ENCODE data around the gene CMTM7. TPM values are rescaled to one million over a fixed set of nuclear protein-coding genes. Genes with fewer than 3 reads are reported as not detected.

CMTM7 gene
- total RNA-seq, 1 experiment from 2014 or later, result 62.6 TPM

DNA sequence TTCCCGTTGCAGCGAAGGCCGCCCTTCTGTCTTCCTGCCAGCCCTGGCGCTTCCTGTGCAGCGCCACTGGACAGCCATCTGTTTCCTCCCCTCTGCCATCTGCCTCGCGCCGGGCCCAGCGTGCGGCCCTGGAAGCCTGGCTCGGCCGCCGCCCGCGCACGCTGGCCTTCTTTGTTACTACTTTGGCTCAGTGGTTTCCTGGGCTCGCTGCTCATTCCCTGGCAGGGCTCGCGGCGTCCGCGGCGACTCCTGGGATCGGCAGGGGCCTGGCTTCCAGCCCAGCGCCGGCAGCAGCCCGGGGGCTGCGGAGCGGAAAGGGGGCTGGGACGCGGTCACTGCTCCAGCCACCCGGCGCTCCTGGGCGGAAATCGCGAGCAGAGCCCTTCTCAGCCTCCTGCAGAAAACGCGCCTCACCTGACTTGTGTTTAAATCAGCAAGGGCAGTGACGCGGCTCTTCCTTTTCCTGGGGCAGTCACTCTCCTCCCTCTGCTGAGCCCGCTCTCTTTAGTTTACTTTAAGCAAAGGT is 10.0 kb downstream of the CMTM7 start:
- ChIA-PET POLR2A (interaction anchor here (1.2 kb wide), 1 partner anchor 18 kb away, joined by 3 read pairs; no protein-coding TSS in a partner anchor), CTCF (no interaction called here), RAD21 (ENCODE audit: low non-redundant PET in 1 of 2, low total read pairs in 2 of 2, uncharacterized antibody in 2 of 2, unreplicated experiment in 2 of 2) (no interaction called here)
- ATAC-seq, result no peak
- TF ChIP-seq SP1 (IDR thresholded peaks at IDR 0.05; ENCODE audit: low read depth) (no peak), ELF1 (IDR thresholded peaks at IDR 0.05; ENCODE audit: borderline replicate concordance, low read depth) (no peak)
- peaks cover 99% of the 10 kb centered on the region for H3K79me2 ChIP-seq (ENCODE audit: insufficient read depth, low read length)
- no peak overlapping the region; the same call in 1 of the 2 replicates for H3K27ac ChIP-seq (ENCODE audit: low read depth, low read length)
- H2AFZ ChIP-seq (ENCODE audit: low read depth, low read length, poor library complexity, severe bottlenecking), result no peak overlapping the region
- H3K36me3 ChIP-seq (ENCODE audit: control insufficient read depth in 1 of 2, insufficient read depth in 2 of 2, low read length in 2 of 2), result no peaks in the 10 kb centered on the region
- peaks cover 11% of the 10 kb centered on the region; the same call in 1 of the 2 replicates for H4K20me1 ChIP-seq (ENCODE audit: insufficient read depth)
- H3K4me1 ChIP-seq (ENCODE audit: control insufficient read depth in 1 of 2, insufficient read depth in 2 of 2, low read length in 2 of 2), result peaks cover 9 to 55% of the 10 kb centered on the region in 2 experiments
- no peak overlapping the region for H3K9ac ChIP-seq (ENCODE audit: low read length)
- H3K9me3 ChIP-seq (ENCODE audit: control insufficient read depth in 1 of 2, insufficient read depth in 1 of 2, low read depth in 1 of 2, low read length in 2 of 2), result no peaks in the 10 kb centered on the region
- DNase-seq (ENCODE audit: low read depth, low spot score), result no peak
- H3K27me3 ChIP-seq (ENCODE audit: insufficient read depth, low read length), result no peaks in the 10 kb centered on the region
- H3K4me2 ChIP-seq (ENCODE audit: low read length), result no peak overlapping the region
- BruUV-seq (replicated peaks), result no TSS peak
- no peaks in the 10 kb centered on the region for H3K9me2 ChIP-seq (ENCODE audit: insufficient read depth)
- intact Hi-C loops (cut with micrococcal nuclease), result no loop called here
- H3K4me3 ChIP-seq (replicated peaks in 1 of 2; ENCODE audit: low read depth in 1 of 2, low read length in 2 of 2), result no peak overlapping the region

DNA sequence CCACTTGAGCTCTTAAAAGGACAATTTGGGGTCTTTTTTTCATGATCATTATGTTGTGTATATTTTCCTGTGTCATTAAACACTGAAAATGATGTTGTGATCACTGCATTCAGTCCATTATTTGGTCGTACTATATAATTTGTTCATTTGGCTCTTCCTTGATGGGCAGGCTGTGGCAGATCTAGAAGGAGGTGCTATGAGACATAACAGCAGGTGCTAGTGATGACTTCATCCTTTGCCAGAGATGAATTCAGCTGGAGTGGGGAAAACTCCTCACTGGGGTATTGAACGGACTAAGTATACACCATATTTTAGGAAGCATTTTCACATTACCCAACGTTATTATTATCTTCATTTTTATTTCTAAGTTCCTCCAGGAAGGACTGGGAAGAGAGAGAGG is 12.0 kb downstream of the CMTM7 start:
- POLR2A ChIA-PET, result no interaction called here
- ATAC-seq, result no peak
- Histone ChIP-seq H3K9ac (ENCODE audit: low read length) (no peak overlapping the region), H2AFZ (ENCODE audit: low read depth, low read length, poor library complexity, severe bottlenecking) (no peak overlapping the region), H3K9me3 (ENCODE audit: control insufficient read depth in 1 of 2, insufficient read depth in 1 of 2, low read depth in 1 of 2, low read length in 2 of 2) (no peaks in the 10 kb centered on the region), H3K9me2 (ENCODE audit: insufficient read depth) (no peaks in the 10 kb centered on the region), H3K4me2 (ENCODE audit: low read length) (no peak overlapping the region), H3K27ac (ENCODE audit: low read depth, low read length) (no peak overlapping the region), H3K27me3 (ENCODE audit: insufficient read depth, low read length) (no peaks in the 10 kb centered on the region), H3K4me1 (ENCODE audit: control insufficient read depth in 1 of 2, insufficient read depth in 2 of 2, low read length in 2 of 2) (peaks cover 17 to 62% of the 10 kb centered on the region in 2 experiments), H3K4me3 (replicated peaks in 1 of 2; ENCODE audit: low read depth in 1 of 2, low read length in 2 of 2) (no peak overlapping the region), H3K36me3 (ENCODE audit: control insufficient read depth in 1 of 2, insufficient read depth in 2 of 2, low read length in 2 of 2) (no peaks in the 10 kb centered on the region), H4K20me1 (ENCODE audit: insufficient read depth) (peaks cover 8% of the 10 kb centered on the region; the same call in 1 of the 2 replicates), H3K79me2 (ENCODE audit: insufficient read depth, low read length) (peaks cover 99% of the 10 kb centered on the region)
- RAD21 ChIA-PET (ENCODE audit: low non-redundant PET in 1 of 2, low total read pairs in 2 of 2, uncharacterized antibody in 2 of 2, unreplicated experiment in 2 of 2), result no interaction called here
- BruUV-seq (replicated peaks), result no TSS peak
- DNase-seq (ENCODE audit: low read depth, low spot score), result no peak
- CTCF ChIA-PET, result no interaction called here
- TF ChIP-seq TCF7L2 (IDR thresholded peaks at IDR 0.05; ENCODE audit: borderline replicate concordance, extremely low read depth, insufficient read depth, insufficient read length) (no peak), POLR2AphosphoS5 (IDR thresholded peaks at IDR 0.05; ENCODE audit: low read depth, low read length) (no peak), FOSL1 (IDR thresholded peaks at IDR 0.05; ENCODE audit: low read depth) (no peak), ZNF274 (IDR thresholded peaks at IDR 0.05; ENCODE audit: low read depth, low read length) (no peak), JUND (IDR thresholded peaks at IDR 0.05) (no peak), SRF (IDR thresholded peaks at IDR 0.05; ENCODE audit: low read depth) (no peak), SP1 (IDR thresholded peaks at IDR 0.05; ENCODE audit: low read depth) (no peak), ZBTB33 (IDR thresholded peaks at IDR 0.05; ENCODE audit: extremely low read depth, insufficient replicate concordance, low read length) (no peak), MAX (IDR thresholded peaks at IDR 0.05) (no peak), ZFX (IDR thresholded peaks at IDR 0.05) (no peak), EGR1 (IDR thresholded peaks at IDR 0.05; ENCODE audit: low read depth) (no peak), POLR2A (IDR thresholded peaks at IDR 0.05; ENCODE audit: borderline replicate concordance, extremely low read depth, insufficient read depth, insufficient read length) (no peak)
- TF ChIP-seq, protein P1, sequence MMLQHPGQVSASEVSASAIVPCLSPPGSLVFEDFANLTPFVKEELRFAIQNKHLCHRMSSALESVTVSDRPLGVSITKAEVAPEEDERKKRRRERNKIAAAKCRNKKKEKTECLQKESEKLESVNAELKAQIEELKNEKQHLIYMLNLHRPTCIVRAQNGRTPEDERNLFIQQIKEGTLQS (IDR thresholded peaks at IDR 0.05), result no peak
- TF ChIP-seq, protein P2, sequence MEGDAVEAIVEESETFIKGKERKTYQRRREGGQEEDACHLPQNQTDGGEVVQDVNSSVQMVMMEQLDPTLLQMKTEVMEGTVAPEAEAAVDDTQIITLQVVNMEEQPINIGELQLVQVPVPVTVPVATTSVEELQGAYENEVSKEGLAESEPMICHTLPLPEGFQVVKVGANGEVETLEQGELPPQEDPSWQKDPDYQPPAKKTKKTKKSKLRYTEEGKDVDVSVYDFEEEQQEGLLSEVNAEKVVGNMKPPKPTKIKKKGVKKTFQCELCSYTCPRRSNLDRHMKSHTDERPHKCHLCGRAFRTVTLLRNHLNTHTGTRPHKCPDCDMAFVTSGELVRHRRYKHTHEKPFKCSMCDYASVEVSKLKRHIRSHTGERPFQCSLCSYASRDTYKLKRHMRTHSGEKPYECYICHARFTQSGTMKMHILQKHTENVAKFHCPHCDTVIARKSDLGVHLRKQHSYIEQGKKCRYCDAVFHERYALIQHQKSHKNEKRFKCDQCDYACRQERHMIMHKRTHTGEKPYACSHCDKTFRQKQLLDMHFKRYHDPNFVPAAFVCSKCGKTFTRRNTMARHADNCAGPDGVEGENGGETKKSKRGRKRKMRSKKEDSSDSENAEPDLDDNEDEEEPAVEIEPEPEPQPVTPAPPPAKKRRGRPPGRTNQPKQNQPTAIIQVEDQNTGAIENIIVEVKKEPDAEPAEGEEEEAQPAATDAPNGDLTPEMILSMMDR (IDR thresholded peaks at IDR 0.05 in 2 of 3, conservative IDR thresholded peaks at IDR 0.05 in 1 of 3; ENCODE audit: borderline replicate concordance in 1 of 3, insufficient read depth in 1 of 3, low read depth in 2 of 3, low read length in 2 of 3), result no peak
- intact Hi-C loops (cut with micrococcal nuclease), result no loop called here

All from HCT116 (cell line).